HL-60 (cell line): Measurements from ENCODE around the gene FERMT2.

Source experiments
- GABPA ChIP-seq: IDR thresholded peaks from 2 replicates; pipeline ENCODE4 v1.6.1; 2012; ENCODE audit warnings: low read depth
- POLR2AphosphoS5 ChIP-seq: IDR thresholded peaks from 2 replicates; pipeline ENCODE4 v1.6.1; 2012; ENCODE audit warnings: low read depth
- SPI1 ChIP-seq: IDR thresholded peaks from 2 replicates; pipeline ENCODE4 v1.6.1; 2012; ENCODE audit warnings: low read depth, mild to moderate bottlenecking, borderline replicate concordance
- TF ChIP-seq, protein P1 (sequence below): IDR thresholded peaks from one replicate; pipeline ENCODE4 v1.5.1; 2011; ENCODE audit warnings: low read length, control low read depth, inconsistent platforms; ENCODE audit not compliant: insufficient read depth
- TF ChIP-seq, protein P2 (sequence below): IDR thresholded peaks from 2 replicates; pipeline ENCODE4 v1.6.1; 2012; ENCODE audit warnings: low read depth; ENCODE audit not compliant: insufficient replicate concordance

DNA sequence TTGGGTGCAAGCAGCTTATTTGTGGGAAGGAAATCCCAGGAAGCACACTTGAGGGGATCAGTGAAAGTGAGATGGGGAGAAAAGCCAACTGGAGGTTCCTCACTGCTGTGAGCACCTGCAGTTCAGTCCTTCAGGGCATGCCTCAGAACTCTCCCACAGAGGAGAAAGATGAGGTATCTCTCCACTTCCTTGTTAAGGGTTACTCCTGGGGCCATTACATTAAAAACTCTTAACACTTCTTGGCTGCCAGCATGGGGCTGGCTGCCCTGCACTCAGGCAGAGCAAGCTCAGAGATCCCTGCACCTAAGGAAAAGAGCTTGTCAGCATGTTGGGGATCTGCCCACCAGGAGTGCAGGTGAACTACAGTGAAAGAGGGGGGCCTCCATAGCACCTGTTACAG, 28.8 kb downstream of the FERMT2 start:
- TF ChIP-seq POLR2AphosphoS5: no peak
- TF ChIP-seq, protein P1, sequence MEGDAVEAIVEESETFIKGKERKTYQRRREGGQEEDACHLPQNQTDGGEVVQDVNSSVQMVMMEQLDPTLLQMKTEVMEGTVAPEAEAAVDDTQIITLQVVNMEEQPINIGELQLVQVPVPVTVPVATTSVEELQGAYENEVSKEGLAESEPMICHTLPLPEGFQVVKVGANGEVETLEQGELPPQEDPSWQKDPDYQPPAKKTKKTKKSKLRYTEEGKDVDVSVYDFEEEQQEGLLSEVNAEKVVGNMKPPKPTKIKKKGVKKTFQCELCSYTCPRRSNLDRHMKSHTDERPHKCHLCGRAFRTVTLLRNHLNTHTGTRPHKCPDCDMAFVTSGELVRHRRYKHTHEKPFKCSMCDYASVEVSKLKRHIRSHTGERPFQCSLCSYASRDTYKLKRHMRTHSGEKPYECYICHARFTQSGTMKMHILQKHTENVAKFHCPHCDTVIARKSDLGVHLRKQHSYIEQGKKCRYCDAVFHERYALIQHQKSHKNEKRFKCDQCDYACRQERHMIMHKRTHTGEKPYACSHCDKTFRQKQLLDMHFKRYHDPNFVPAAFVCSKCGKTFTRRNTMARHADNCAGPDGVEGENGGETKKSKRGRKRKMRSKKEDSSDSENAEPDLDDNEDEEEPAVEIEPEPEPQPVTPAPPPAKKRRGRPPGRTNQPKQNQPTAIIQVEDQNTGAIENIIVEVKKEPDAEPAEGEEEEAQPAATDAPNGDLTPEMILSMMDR: no peak
- TF ChIP-seq GABPA: no peak
- TF ChIP-seq, protein P2, sequence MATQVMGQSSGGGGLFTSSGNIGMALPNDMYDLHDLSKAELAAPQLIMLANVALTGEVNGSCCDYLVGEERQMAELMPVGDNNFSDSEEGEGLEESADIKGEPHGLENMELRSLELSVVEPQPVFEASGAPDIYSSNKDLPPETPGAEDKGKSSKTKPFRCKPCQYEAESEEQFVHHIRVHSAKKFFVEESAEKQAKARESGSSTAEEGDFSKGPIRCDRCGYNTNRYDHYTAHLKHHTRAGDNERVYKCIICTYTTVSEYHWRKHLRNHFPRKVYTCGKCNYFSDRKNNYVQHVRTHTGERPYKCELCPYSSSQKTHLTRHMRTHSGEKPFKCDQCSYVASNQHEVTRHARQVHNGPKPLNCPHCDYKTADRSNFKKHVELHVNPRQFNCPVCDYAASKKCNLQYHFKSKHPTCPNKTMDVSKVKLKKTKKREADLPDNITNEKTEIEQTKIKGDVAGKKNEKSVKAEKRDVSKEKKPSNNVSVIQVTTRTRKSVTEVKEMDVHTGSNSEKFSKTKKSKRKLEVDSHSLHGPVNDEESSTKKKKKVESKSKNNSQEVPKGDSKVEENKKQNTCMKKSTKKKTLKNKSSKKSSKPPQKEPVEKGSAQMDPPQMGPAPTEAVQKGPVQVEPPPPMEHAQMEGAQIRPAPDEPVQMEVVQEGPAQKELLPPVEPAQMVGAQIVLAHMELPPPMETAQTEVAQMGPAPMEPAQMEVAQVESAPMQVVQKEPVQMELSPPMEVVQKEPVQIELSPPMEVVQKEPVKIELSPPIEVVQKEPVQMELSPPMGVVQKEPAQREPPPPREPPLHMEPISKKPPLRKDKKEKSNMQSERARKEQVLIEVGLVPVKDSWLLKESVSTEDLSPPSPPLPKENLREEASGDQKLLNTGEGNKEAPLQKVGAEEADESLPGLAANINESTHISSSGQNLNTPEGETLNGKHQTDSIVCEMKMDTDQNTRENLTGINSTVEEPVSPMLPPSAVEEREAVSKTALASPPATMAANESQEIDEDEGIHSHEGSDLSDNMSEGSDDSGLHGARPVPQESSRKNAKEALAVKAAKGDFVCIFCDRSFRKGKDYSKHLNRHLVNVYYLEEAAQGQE: no peak
- TF ChIP-seq SPI1: no peak
